Neutrophil (primary cell): ENCODE measurements around the gene SCNN1G.

Experiments used
- H3K27ac ChIP-seq: fragments of 200-600 bp; sonication (generic); 2 replicates; pipeline ENCODE4 v1.5.1; 2016; ENCODE audit warnings: mild to moderate bottlenecking, moderate library complexity
- H3K27me3 ChIP-seq: fragments of 200-600 bp; sonication (generic); 2 replicates; pipeline ENCODE4 v1.6.0; 2016; ENCODE audit warnings: mild to moderate bottlenecking
- H3K36me3 ChIP-seq: fragments of 200-600 bp; sonication (generic); 2 replicates; pipeline ENCODE4 v1.5.1; 2017
- H3K4me1 ChIP-seq, 2 experiments: fragments of 200-600 bp in 1 of 2; sonication (generic) in 1 of 2; 1 replicate in 1 of 2; 2 replicates in 1 of 2; pipeline versions ENCODE4 v1.5.1 to v1.6.1; 2013 to 2016; ENCODE audit warnings: low read depth in 1 of 2, low read length in 1 of 2, mild to moderate bottlenecking in 1 of 2, moderate library complexity in 1 of 2; ENCODE audit not compliant: control insufficient read depth in 1 of 2, insufficient read depth in 1 of 2
- H3K4me3 ChIP-seq, 2 experiments: fragments of 200-600 bp in 1 of 2; sonication (generic) in 1 of 2; 1 replicate in 1 of 2; 2 replicates in 1 of 2; pipeline ENCODE4 v1.5.1; 2013 to 2016; ENCODE audit warnings: low read depth in 1 of 2, low read length in 1 of 2, mild to moderate bottlenecking in 1 of 2, moderate library complexity in 1 of 2
- H3K9me3 ChIP-seq: fragments of 200-600 bp; sonication (generic); 2 replicates; pipeline ENCODE4 v1.5.1; 2016
- CTCF ChIP-seq: fragments of 200-600 bp; sonication (generic); IDR thresholded peaks from 2 replicates; pipeline ENCODE4 v1.5.1; 2016; ENCODE audit warnings: antibody characterized with exemption

The SCNN1G gene

DNA sequence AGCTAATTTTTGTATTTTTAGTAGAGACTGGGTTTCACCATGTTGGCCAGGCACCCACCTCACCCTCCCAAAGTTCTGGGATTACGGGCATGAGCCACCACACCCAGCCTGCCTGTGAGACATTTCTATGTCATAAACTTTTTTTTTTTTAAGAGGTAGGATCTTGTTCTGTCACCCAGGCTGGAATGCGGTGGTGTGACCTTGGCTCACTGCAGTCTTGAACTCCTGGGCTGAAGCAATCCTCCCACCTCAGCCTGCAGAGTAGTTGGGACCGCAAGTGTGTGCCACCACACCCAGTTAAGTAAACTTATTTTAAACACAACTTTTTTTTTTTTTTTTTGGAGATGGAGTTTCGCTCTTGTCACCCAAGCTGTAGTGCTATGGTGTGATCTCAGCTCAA lies 47.2 kb downstream of the SCNN1G start:
- H3K9me3 ChIP-seq: no peaks in the 10 kb centered on the region
- no peaks in the 10 kb centered on the region for H3K27me3 ChIP-seq
- H3K36me3 ChIP-seq: no peaks in the 10 kb centered on the region
- no peak overlapping the region for H3K27ac ChIP-seq
- no peak for TF ChIP-seq CTCF
- H3K4me1 ChIP-seq: no peaks in the 10 kb centered on the region
- no peak overlapping the region for H3K4me3 ChIP-seq

- Histone ChIP-seq H3K4me3 (no peak overlapping the region), H3K27ac (no peak overlapping the region), H3K36me3 (no peaks in the 10 kb centered on the region), H3K9me3 (no peaks in the 10 kb centered on the region), H3K4me1 (no peaks in the 10 kb centered on the region), H3K27me3 (no peaks in the 10 kb centered on the region)
- no peak for TF ChIP-seq CTCF
Observed at GRCh38 chr16:23232806-23233205, 50.3 kb downstream of the SCNN1G start.

GRCh38 chr16:23235176-23235575 lies 52.6 kb downstream of the SCNN1G start:
- TF ChIP-seq CTCF: no peak
- Histone ChIP-seq H3K27me3 (no peaks in the 10 kb centered on the region), H3K4me3 (no peak overlapping the region), H3K9me3 (no peaks in the 10 kb centered on the region), H3K36me3 (no peaks in the 10 kb centered on the region), H3K4me1 (no peaks in the 10 kb centered on the region), H3K27ac (no peak overlapping the region)

DNA sequence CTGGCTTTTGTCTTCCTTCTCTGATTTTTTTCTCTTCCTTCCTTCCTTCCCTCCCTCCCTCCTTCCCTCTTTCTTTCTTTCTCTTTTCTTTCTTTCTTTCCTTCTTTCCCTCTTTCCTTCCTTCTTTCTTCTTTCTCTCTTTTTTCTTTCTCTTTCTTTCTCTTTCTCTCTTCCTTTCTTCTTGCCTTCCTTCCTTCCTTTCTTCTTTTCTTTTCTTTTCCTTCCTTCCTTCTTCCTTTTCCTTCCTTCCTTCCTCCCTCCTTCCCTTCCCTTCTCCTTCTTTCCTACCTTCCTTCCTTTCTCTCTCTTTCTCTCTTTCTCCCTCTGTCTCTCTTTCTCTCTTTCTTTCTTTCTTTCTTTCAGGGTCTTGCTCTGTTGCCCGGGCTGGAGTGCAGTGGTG lies 54.4 kb downstream of the SCNN1G start:
- H3K9me3 ChIP-seq: no peaks in the 10 kb centered on the region
- H3K36me3 ChIP-seq: no peaks in the 10 kb centered on the region
- H3K27ac ChIP-seq: no peak overlapping the region
- no peaks in the 10 kb centered on the region for H3K4me1 ChIP-seq
- no peak overlapping the region for H3K4me3 ChIP-seq
- TF ChIP-seq CTCF: no peak
- no peaks in the 10 kb centered on the region for H3K27me3 ChIP-seq

DNA sequence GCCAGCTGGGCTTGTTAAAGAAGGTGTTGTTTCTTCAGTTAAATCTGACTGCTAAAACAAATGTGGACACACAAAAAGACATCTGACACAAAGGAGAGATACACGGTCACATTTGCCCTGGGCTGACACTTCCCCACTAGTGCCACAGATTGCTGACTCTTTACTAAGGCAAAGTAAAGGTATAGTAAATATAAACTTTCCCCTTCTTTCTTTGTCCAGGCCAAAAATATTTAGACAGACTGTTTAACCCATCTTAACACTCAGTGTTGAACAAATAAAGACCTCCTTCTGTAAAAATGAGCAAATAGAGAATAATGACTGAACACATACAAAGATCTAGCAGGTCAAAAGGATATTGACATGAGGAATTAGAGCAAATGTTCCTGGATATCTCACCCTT lies 58.4 kb downstream of the SCNN1G start:
- H3K9me3 ChIP-seq: no peaks in the 10 kb centered on the region
- H3K27me3 ChIP-seq: no peaks in the 10 kb centered on the region
- H3K27ac ChIP-seq: no peak overlapping the region
- no peaks in the 10 kb centered on the region for H3K36me3 ChIP-seq
- H3K4me1 ChIP-seq: no peaks in the 10 kb centered on the region
- H3K4me3 ChIP-seq: no peak overlapping the region
- no peak for TF ChIP-seq CTCF

DNA sequence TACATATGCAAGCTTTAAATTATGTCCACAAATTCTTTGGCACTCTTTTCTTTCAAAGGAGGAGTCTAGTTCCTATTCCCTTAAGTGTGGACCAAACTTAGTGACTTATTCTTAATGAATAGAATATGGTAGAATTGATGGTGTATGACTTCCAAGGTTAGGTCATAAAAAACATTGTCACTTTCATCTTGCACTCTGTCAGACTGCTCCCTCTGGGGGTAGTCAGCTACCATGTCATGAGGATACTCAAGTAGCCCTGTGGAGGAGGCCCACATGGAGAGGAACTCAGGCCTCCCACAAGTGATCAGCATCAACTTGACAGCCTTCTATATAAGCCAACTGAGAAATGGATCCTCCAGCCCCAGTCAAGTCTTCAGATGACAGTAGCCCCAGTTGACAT lies 61.6 kb downstream of the SCNN1G start:
- H3K4me3 ChIP-seq: no peak overlapping the region
- TF ChIP-seq CTCF: no peak
- no peaks in the 10 kb centered on the region for H3K27me3 ChIP-seq
- H3K27ac ChIP-seq: no peak overlapping the region
- H3K9me3 ChIP-seq: no peaks in the 10 kb centered on the region
- no peaks in the 10 kb centered on the region for H3K4me1 ChIP-seq
- no peaks in the 10 kb centered on the region for H3K36me3 ChIP-seq
